T-cell (primary cell): ENCODE measurements around the gene BEX3. TPM values are rescaled to one million over a fixed set of nuclear protein-coding genes. Genes with fewer than 3 reads are reported as not detected.

Source experiments
- ATAC-seq, 4 experiments: fragments of 200-7000 bp in 3 of 4; fragments of 150-1000 bp in 1 of 4; cut with Tn5 transposase; replicated peaks in 1 of 4; 1 replicate in 3 of 4; 2 replicates in 1 of 4; pipeline ENCODE4 v1.10.0; 2021; ENCODE audit warnings: moderate library complexity in 3 of 4, mild to moderate bottlenecking in 2 of 4, moderate number of reproducible peaks in 1 of 4
- CTCF ChIA-PET, 2 donors: fragments of 300-600 bp; sonication (Branson Sonifier 250); formaldehyde crosslinking; loops; one replicate each; lab custom pipeline; 2022; ENCODE audit warnings: antibody characterized with exemption in 2 of 2; lab: Charles Lee
- POLR2A ChIA-PET, 2 donors: fragments of 300-600 bp; sonication (Branson Sonifier 250); formaldehyde crosslinking; loops; one replicate each; lab custom pipeline; 2022; ENCODE audit warnings: antibody characterized with exemption in 2 of 2; lab: Charles Lee
- DNase-seq, 35 experiments: peaks; one replicate each; pipeline versions ENCODE4 v3.0.0 to v3.0.0-alpha.2; 2013 to 2023
- H3K27ac ChIP-seq: one replicate; pipeline ENCODE4 v1.5.1; 2013; ENCODE audit warnings: low read length
- H3K27me3 ChIP-seq, 2 experiments: replicated peaks in 1 of 2; 1 replicate in 1 of 2; 2 replicates in 1 of 2; pipeline versions ENCODE4 v1.6.1 to v1.7.0; 2013; ENCODE audit warnings: low read length in 1 of 2, mixed read lengths in 1 of 2; ENCODE audit not compliant: control insufficient read depth in 2 of 2, insufficient read depth in 2 of 2; ENCODE audit errors: extremely low read depth in 1 of 2
- H3K36me3 ChIP-seq, 2 donors: 1 replicate in 1 of 2; 2 replicates in 1 of 2; pipeline versions ENCODE4 v1.6.1 to v1.7.0; 2013; ENCODE audit warnings: low read length in 1 of 2; ENCODE audit not compliant: control insufficient read depth in 2 of 2, insufficient read depth in 1 of 2; ENCODE audit errors: extremely low read depth in 1 of 2
- H3K4me1 ChIP-seq, 2 experiments: 1 replicate in 1 of 2; 2 replicates in 1 of 2; pipeline versions ENCODE4 v1.6.1 to v1.7.0; 2013; ENCODE audit warnings: low read length in 2 of 2, mixed read lengths in 1 of 2; ENCODE audit not compliant: insufficient read depth in 2 of 2, control insufficient read depth in 1 of 2; ENCODE audit errors: extremely low read depth in 1 of 2
- H3K4me3 ChIP-seq, 2 donors: 1 replicate in 1 of 2; 2 replicates in 1 of 2; pipeline versions ENCODE4 v1.5.1 to v1.7.0; 2013; ENCODE audit warnings: mild to moderate bottlenecking in 2 of 2, low read length in 1 of 2, moderate library complexity in 1 of 2; ENCODE audit not compliant: control insufficient read depth in 1 of 2; ENCODE audit errors: extremely low read depth in 1 of 2
- H3K9me3 ChIP-seq: 2 replicates; pipeline ENCODE4 v1.7.0; 2013
- H3K27ac Mint-ChIP-seq, 2 donors: one replicate each; pipeline ENCODE4 v1.8.0; 2020 to 2021; ENCODE audit warnings: mild to moderate bottlenecking in 2 of 2, mixed read lengths in 2 of 2
- H3K27me3 Mint-ChIP-seq, 2 donors: one replicate each; pipeline ENCODE4 v1.8.0; 2021 to 2022; ENCODE audit warnings: mixed read lengths in 2 of 2
- H3K36me3 Mint-ChIP-seq: one replicate; pipeline ENCODE4 v1.8.0; 2021; ENCODE audit warnings: mixed read lengths
- H3K4me1 Mint-ChIP-seq, 3 donors: one replicate each; pipeline ENCODE4 v1.8.0; 2020 to 2022; ENCODE audit warnings: mixed read lengths in 3 of 3, mild to moderate bottlenecking in 1 of 3
- H3K4me3 Mint-ChIP-seq, 3 donors: one replicate each; pipeline ENCODE4 v1.8.0; 2020 to 2022; ENCODE audit warnings: mild to moderate bottlenecking in 3 of 3, mixed read lengths in 3 of 3, moderate library complexity in 3 of 3
- H3K9me3 Mint-ChIP-seq, 3 donors: one replicate each; pipeline ENCODE4 v1.8.0; 2020 to 2022; ENCODE audit warnings: mixed read lengths in 3 of 3
- WGBS: methylation state at CpG from one replicate; pipeline ENCODE4 v1.1.5; 2013; ENCODE audit warnings: missing lambda C conversion rate; ENCODE audit not compliant: insufficient coverage; 5-methylcytosine and 5-hydroxymethylcytosine counted together
- total RNA-seq, 35 experiments: library from RNA in 6 of 35; stranded (reverse) in 6 of 35; fragments of 120-200 nt in 1 of 35; gene quantifications; one replicate each; pipeline versions ENCODE4 v1.2.1 to v1.2.4 and lab custom pipeline; 2013 to 2026

BEX3 gene
- total RNA-seq, 5 donors from 2014 or later (not counting 1 experiment from before 2014, with no cell fraction given), result 17.7 to 41.5 (median 27.7) TPM

DNA sequence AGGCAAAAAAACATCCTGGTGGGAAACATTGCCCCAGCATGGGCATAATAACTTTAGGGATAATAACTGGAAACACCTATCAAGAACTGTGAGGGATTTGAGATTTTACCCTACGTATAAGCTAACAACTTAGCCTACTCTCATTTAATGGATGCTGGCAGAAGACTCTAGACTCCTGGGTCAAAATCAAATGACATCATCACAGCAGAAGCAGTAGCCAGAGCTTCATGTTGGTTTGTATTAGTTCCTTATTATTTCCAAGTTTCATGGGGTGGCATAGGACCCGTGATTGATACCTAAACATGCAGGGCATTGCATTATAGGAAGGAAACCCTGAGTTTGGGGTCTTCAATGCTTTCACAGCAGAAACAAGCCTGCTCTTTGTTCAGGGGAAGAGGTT lies 15.4 kb upstream of the BEX3 start:
- no peaks in the 10 kb centered on the region for H3K9me3 ChIP-seq
- no peak overlapping the region for H3K4me3 ChIP-seq
- peaks cover 2 to 10% (median 5%) of the 10 kb centered on the region in 3 donors for H3K4me1 Mint-ChIP-seq
- ChIA-PET POLR2A (no interaction called here), CTCF (interaction anchor here in 1 of 2 donors (1.1 kb wide), 1 partner anchor 129 kb away, joined by 3 read pairs; no protein-coding TSS in a partner anchor)
- WGBS, result no CpG with 5 or more reads among the region's 2 CpGs
- H3K27me3 ChIP-seq, result no peaks in the 10 kb centered on the region
- H3K27ac ChIP-seq, result no peak overlapping the region
- peaks cover 2 to 9% of the 10 kb centered on the region in 2 donors for H3K27me3 Mint-ChIP-seq
- no peaks in the 10 kb centered on the region for H3K9me3 Mint-ChIP-seq
- H3K36me3 Mint-ChIP-seq, result no peaks in the 10 kb centered on the region
- no peak overlapping the region for H3K4me3 Mint-ChIP-seq
- DNase-seq (no peak), ATAC-seq (no peak)
- H3K27ac Mint-ChIP-seq, result no peak overlapping the region
- H3K36me3 ChIP-seq, result no peaks in the 10 kb centered on the region
- H3K4me1 ChIP-seq, result peaks cover 0 to 11% of the 10 kb centered on the region in 2 experiments

GRCh38 chrX:103361798-103362197 lies 14.5 kb upstream of the BEX3 start:
- no peaks in the 10 kb centered on the region for H3K9me3 Mint-ChIP-seq
- peaks cover 0 to 8% of the 10 kb centered on the region in 2 donors for H3K27me3 Mint-ChIP-seq
- peaks cover 0 to 6% (median 0%) of the 10 kb centered on the region in 3 donors for H3K4me1 Mint-ChIP-seq
- no peaks in the 10 kb centered on the region for H3K36me3 Mint-ChIP-seq
- no peaks in the 10 kb centered on the region for H3K9me3 ChIP-seq
- POLR2A ChIA-PET, result interaction anchor here in 1 of 2 donors (0.5 kb wide), 1 partner anchor 47 kb away, joined by 3 read pairs; no protein-coding TSS in a partner anchor
- ATAC-seq, result no peak
- CTCF ChIA-PET, result interaction anchor here in 1 of 2 donors (0.7 kb wide), 1 partner anchor 21 kb away, joined by 3 read pairs; no protein-coding TSS in a partner anchor
- DNase-seq, result no peak
- H3K27ac ChIP-seq, result no peak overlapping the region
- no peak overlapping the region for H3K27ac Mint-ChIP-seq
- peaks cover 0 to 3% of the 10 kb centered on the region in 2 experiments for H3K4me1 ChIP-seq
- H3K4me3 Mint-ChIP-seq, result no peak overlapping the region
- no peaks in the 10 kb centered on the region for H3K36me3 ChIP-seq
- WGBS, result no CpG with 5 or more reads among the region's 1 CpG
- no peak overlapping the region for H3K4me3 ChIP-seq
- no peaks in the 10 kb centered on the region for H3K27me3 ChIP-seq

- DNase-seq, result no peak
- H3K9me3 ChIP-seq, result no peaks in the 10 kb centered on the region
- no peak for ATAC-seq
- H3K27ac ChIP-seq, result no peak overlapping the region
- Mint-ChIP-seq H3K9me3 (no peaks in the 10 kb centered on the region), H3K27ac (no peak overlapping the region), H3K27me3 (peaks cover 0 to 8% of the 10 kb centered on the region in 2 donors), H3K4me1 (peaks cover 0 to 3% (median 0%) of the 10 kb centered on the region in 3 donors), H3K4me3 (no peak overlapping the region), H3K36me3 (no peaks in the 10 kb centered on the region)
- ChIA-PET CTCF (interaction anchor here in 1 of 2 donors (0.5 kb wide), 1 partner anchor 151 kb away, joined by 5 read pairs; no protein-coding TSS in a partner anchor), POLR2A (no interaction called here)
- H3K4me1 ChIP-seq, result no peaks in the 10 kb centered on the region
- WGBS, result no CpG with 5 or more reads among the region's 1 CpG
- H3K4me3 ChIP-seq, result no peak overlapping the region
- H3K36me3 ChIP-seq, result no peaks in the 10 kb centered on the region
- H3K27me3 ChIP-seq, result no peaks in the 10 kb centered on the region
These were observed 13.9 kb upstream of the BEX3 start for GRCh38 chrX:103362474-103362873.

- no peaks in the 10 kb centered on the region for H3K4me1 Mint-ChIP-seq
- ChIA-PET CTCF (no interaction called here), POLR2A (no interaction called here)
- H3K36me3 Mint-ChIP-seq, result no peaks in the 10 kb centered on the region
- H3K27ac Mint-ChIP-seq, result no peak overlapping the region
- no peak for DNase-seq
- Histone ChIP-seq H3K9me3 (no peaks in the 10 kb centered on the region), H3K27ac (no peak overlapping the region), H3K4me1 (no peaks in the 10 kb centered on the region), H3K36me3 (no peaks in the 10 kb centered on the region), H3K27me3 (no peaks in the 10 kb centered on the region), H3K4me3 (no peak overlapping the region)
- H3K4me3 Mint-ChIP-seq, result no peak overlapping the region
- no CpG with 5 or more reads among the region's 2 CpGs for WGBS
- no peaks in the 10 kb centered on the region for H3K9me3 Mint-ChIP-seq
- ATAC-seq, result no peak
- peaks cover 0 to 8% of the 10 kb centered on the region in 2 donors for H3K27me3 Mint-ChIP-seq
These were observed 13.3 kb upstream of the BEX3 start for GRCh38 chrX:103363046-103363445.

- no peak overlapping the region for H3K27ac Mint-ChIP-seq
- DNase-seq (no peak), ATAC-seq (no peak)
- ChIA-PET CTCF (no interaction called here), POLR2A (no interaction called here)
- H3K27me3 Mint-ChIP-seq, result peaks cover 3 to 13% of the 10 kb centered on the region in 2 donors
- no CpG with 5 or more reads among the region's 1 CpG for WGBS
- Histone ChIP-seq H3K27me3 (no peaks in the 10 kb centered on the region), H3K4me3 (no peak overlapping the region), H3K9me3 (no peaks in the 10 kb centered on the region), H3K27ac (no peak overlapping the region), H3K4me1 (no peaks in the 10 kb centered on the region), H3K36me3 (no peaks in the 10 kb centered on the region)
- H3K9me3 Mint-ChIP-seq, result no peaks in the 10 kb centered on the region
- H3K4me3 Mint-ChIP-seq, result no peak overlapping the region
- H3K4me1 Mint-ChIP-seq, result no peaks in the 10 kb centered on the region
- H3K36me3 Mint-ChIP-seq, result no peaks in the 10 kb centered on the region
These were observed 8.8 kb upstream of the BEX3 start for GRCh38 chrX:103367502-103367901.

DNA sequence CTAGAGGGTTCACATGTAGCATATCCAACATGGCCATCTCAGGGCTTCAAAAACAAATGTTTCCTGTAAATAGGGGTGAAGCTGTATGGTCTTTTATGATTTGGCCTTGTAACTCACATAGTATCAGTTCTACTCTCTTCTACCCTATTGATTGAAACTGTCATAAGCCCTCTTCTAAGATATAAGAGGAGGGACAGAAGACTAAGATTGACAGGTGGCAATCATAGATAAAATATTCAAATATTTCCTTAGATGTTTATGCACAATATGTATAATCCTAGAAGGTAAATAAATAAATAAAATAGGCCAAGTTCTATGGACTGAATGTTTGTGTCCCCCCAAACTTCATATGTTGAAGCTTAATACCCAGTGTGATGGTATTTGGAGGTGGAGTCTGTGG lies 6.9 kb upstream of the BEX3 start:
- ChIA-PET POLR2A (no interaction called here), CTCF (no interaction called here)
- no peak overlapping the region for H3K4me3 ChIP-seq
- no peak overlapping the region for H3K27ac Mint-ChIP-seq
- H3K27me3 Mint-ChIP-seq, result peaks cover 3 to 13% of the 10 kb centered on the region in 2 donors
- no peaks in the 10 kb centered on the region for H3K36me3 ChIP-seq
- DNase-seq, result no peak
- no peak for ATAC-seq
- no peaks in the 10 kb centered on the region for H3K4me1 Mint-ChIP-seq
- no peaks in the 10 kb centered on the region for H3K9me3 ChIP-seq
- H3K4me3 Mint-ChIP-seq, result no peak overlapping the region
- no peaks in the 10 kb centered on the region for H3K4me1 ChIP-seq
- no peaks in the 10 kb centered on the region for H3K9me3 Mint-ChIP-seq
- no peaks in the 10 kb centered on the region for H3K27me3 ChIP-seq
- H3K36me3 Mint-ChIP-seq, result no peaks in the 10 kb centered on the region
- no peak overlapping the region for H3K27ac ChIP-seq
